GM19238 (cell line): ENCODE measurements around the gene SRSF2.
"Not testable (repeated sequence)": the region's sequence is repeated elsewhere in the genome, so short reads cannot be mapped to it uniquely, and the experiment has no call there.

Experiments
- DNase-seq: peaks from one replicate; pipeline ENCODE4 v3.0.0; 2011; ENCODE audit warnings: low spot score; ENCODE audit not compliant: insufficient read length

Gene SRSF2

GRCh38 chr17:76738468-76738850, 1.3 kb upstream of the SRSF2 start:
- no peak for DNase-seq

DNA sequence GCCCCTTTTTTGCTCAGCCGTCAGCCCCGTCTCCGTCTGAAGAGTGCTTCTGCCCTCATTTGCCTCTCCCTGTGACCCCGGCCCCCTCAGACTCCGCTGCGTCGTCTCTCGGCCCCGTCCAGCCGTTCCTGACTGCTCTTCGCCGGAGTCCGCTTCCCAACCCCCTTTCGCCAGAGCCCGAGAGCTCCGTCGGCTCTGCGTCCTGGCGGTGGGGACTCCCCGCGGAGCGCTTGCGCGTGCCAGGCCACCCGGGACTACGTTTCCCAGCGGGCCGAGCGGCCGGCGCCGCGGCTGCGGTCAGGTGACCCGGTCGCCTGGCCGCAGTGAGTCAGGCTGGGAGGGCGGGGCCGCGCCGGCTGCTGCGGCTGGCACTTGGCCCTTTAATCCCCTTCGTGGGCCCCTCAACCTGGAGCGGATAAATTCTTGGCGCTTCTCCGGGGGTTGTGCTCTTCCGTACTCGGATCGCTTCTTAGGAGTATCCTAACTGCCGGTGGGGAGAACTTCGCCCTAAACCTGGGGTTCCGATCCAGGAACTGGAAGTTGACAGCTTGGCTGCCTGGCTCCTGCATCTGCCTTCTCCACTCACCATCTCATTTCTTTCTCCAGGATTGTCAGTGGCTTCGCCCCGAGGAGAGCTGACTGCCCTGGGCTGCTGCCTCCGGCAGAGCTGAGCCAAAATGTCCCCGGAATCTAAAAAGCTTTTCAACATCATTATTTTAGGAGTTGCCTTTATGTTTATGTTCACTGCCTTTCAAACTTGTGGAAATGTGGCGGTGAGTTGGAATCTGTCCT, 741 bp upstream of the SRSF2 start, which contains the start of gene MFSD11:
MFSD11 (plus strand) TSS at position 444 of the 792 bp plus-strand sequence; CDS start at position 678, 234 bp downstream.
- DNase-seq: peak; percentile 91

DNA sequence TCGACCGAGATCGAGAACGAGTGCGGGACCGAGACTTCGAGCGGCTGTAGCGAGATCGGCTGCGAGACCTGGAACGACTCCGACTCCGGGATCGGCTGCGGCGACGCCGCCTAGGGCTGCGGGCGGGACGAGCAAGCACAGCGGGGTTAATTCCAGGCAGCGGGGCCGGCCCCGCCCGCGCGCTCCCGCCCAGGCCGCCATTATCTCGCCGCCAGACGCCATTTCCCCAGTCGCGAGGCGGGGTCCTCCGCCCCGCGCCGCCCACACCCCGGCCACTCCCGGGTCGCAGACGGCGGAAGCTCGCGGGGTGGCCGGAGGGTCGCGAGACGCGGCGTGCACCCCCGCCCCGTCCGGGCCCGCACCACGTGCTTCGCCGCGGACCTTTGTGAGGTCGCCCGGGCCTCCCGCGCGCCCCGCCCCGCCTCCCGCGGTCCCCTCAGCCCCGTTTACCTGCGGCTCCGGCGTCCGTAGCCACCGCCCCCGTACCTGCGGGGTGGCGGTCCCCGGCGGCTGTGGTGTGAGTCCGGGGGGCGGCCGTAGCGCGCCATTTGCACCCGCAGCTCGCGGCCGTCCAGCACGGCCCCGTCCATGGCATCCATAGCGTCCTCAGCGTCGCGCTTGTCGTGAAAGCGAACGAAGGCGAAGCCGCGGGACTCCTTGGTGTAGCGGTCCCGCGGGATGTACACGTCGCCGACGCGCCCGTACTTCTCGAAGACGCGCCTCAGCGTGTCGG, 616 bp downstream of the SRSF2 start:
- DNase-seq: no peak

DNA sequence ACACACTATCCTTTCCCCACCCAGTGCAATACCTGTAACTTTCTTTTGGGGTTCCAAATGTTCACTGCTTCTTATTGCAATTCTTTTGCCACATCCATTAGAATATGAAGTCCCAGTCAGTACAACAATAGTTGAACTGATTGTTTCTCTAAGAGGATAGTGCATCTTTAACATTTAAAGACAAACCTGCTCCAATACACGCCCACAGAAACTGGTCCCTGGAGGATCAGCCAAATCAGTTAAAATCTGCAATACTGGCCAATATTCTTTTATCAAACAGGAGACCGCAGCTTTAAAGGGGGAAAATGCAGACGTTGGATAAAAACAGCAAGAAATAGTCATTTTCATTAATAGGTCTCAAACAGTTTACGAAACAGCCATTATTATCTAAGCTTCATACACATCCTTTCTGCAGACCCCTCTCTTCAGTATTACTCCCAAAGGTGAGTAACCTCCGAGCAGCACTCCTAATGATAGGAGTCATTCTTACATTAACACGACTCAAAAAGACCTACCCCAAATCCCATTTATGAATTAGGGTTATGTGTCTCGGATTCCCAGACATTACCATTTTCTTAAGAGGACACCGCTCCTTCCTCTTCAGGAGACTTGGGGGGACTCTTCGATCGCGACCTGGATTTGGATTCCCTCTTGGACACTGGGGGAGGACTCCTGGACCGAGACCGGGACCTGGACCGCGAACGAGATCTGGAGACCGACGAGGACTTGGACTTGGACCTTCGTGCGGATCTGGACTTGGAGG, 1.4 kb downstream of the SRSF2 start:
- no peak for DNase-seq

DNA sequence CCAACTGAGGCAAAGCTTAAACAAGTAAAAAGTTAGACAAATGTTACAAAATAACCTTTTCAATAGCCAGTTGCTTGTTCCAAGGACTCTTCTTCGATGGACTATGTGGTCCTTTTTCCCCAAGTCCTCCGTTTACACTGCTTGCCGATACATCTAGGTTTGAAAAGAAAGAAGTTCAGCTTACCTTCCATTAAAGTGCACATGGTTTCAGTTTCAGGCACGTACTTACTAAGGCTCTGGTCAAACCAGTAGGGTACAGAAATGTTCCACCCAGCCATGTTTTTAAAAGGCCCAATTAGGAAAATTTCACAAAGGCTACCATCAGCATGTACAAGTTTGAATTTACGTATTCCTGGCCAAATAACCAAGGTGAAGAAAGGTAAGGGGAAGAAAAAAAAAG, 2.1 kb downstream of the SRSF2 start:
- no peak for DNase-seq

- DNase-seq: no peak
Observed at GRCh38 chr17:76734080-76734840, 2.9 kb downstream of the SRSF2 start.

GRCh38 chr17:76733618-76733957, 3.5 kb downstream of the SRSF2 start:
- DNase-seq: no peak

- DNase-seq: no peak
Observed at GRCh38 chr17:76732734-76733617, 4.2 kb downstream of the SRSF2 start.

DNA sequence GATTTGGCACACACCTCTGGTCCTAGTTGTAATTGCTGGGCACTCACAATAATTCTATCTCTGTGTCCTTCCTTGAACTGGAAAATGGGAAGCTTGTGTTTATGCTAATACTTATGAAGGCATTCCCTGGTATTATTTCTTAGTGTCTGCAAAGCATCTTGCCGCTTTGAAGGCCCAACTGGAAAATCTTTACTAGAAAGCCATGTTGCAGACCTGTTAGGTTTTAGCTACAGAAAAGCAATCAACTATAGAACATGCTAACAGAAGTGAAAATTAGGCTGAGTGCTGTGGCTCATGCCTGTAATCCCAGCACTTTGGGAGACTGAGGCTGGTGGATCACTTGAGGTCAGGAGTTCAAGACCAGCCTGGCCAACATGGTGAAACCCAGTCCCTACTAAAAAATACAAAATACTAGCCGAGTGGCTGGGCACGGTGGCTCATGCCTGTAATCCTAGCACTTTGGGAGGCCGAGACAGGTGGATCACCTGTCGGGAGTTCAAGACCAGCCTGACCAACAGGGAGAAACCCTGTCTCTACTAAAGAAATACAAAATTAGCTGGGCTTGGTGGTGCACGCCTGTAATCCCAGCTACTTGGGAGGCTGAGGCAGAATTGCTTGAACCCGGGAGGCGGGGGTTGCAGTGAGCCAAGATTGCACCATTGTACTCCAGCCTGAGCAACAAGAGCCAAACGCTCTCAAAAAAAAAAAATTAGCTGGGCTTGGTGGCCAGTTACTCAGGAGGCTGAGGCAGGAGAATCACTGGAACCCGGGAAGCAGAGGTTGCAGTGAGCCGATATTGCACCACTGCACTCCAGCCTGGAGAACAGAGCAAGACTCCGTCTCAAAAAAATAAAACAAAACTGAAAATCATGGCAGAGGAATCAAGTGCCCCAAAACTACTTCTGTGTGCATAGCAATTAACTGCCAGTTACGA, 5.1 kb downstream of the SRSF2 start:
- not testable (repeated sequence) for DNase-seq

DNA sequence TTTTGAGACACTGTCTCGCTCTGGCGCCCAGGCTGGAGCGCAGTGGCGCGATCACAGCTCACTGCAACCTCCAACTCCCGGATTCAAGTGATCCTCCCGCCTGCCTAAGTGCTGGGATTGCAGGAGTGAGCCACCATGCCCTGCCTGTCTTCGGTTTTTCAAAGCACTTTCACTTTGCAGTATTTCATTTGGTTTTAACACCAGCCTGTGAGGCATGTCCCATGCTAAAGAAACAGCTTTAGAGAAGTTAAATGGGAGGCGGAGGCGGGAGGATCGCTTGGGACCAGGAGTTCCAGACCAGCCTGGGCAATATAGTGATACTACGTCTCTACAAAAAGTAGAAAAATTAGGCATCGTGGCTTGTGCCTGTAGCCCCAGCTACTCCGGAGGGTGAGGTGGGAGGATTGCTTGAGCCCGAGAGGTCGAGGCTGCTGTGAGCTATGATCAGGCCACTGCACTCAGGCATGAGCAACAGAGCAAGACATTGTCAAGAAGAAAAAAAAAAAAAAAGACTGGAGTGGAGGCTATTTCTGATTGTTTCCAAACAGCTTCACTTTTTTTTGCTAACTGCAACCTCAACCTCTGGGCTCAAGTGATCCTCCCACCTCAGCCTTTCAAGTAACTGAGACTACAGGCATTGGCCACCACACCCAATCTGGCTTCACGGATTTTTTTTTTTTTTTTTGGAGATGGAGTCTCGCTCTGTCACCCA, 9.2 kb downstream of the SRSF2 start:
- DNase-seq: no peak

DNA sequence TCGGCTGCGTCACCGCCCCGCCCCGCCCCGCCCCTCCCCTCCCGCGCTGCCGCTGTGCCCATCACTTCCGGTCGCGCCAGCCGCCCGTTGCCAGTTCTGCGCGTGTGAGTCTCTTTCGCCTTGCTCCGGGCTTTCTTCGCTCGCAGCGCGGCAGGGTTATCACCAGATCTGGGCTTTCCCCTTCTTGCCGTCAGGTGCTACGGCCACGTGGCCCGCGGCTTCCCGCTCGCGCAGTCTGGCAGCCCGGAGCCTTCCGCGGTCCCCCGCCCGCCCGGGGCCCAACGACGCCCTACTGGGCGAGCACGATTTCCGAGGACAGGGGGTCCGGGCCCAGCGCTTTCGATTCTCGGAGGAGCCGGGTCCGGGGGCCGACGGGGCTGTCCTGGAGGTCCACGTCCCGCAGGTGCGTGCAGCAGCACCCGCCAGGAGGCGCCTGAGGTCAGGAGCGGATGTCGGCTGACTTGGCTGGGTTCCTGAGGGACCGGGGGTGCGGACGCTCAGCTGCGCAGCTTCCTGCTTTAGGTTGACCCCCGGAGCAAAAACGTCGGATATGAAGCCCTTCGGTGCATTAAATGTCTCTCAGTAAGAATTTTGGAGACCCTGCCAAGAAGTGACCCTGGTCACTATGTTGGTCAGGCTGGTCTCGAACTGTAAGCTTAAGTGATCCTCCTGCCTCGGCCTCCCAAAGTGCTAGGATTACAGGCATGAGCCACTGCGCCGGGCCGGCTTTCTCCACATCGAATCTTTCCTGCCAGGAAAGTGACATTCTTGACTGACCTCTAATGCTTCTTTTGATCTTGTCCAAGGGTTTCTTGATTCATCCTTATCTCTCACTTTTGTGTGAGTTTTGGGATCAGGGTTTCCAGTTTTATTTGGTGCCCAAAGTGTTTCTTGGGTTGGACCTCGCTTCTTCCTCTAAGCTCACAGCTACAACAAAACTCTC, 10.1 kb downstream of the SRSF2 start, which contains the start of gene METTL23:
METTL23 (plus strand) TSS at position 64 of the 943 bp plus-strand sequence. CDS start 2,872 bp downstream, outside the sequence.
- peak; percentile 65 for DNase-seq

DNA sequence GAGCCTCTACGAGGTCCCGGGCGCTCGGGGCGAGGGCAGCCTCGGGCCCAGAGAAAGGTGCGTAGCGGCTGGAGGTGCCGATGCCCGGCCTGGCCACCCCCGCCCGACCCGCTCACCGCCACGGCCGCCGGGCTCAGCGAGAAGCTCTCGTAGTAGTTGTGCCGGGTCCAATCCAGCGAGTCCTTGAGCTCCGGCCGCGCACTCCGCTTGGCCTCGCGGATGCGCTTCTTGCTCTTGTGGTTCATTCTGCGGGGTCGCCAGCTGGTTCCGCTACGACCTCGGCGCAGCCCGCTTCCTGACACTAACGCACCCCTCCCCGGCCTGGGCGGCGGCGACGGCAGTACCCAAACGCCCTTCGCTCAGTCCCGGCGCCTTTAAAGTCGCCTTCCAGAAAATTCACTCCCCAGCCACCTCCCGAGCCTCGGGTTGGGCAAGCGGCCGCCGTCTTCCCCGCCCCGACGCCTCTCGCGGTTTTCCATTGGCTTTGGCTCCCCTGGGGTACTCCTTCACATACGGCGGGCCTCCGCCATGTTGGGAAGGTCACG, 10.8 kb downstream of the SRSF2 start, which contains the start of gene JMJD6:
JMJD6 (minus strand) TSS at position 376 of the 545 bp plus-strand sequence; CDS start at position 245, 131 bp downstream.
- DNase-seq: peak; percentile 89

GRCh38 chr17:76725580-76726230, 11.4 kb downstream of the SRSF2 start:
- peak; percentile 53 for DNase-seq

GRCh38 chr17:76723812-76724211, 13.3 kb downstream of the SRSF2 start:
- DNase-seq: no peak

- DNase-seq: not testable (repeated sequence)
Observed at GRCh38 chr17:76722977-76723376, 14.2 kb downstream of the SRSF2 start.

DNA sequence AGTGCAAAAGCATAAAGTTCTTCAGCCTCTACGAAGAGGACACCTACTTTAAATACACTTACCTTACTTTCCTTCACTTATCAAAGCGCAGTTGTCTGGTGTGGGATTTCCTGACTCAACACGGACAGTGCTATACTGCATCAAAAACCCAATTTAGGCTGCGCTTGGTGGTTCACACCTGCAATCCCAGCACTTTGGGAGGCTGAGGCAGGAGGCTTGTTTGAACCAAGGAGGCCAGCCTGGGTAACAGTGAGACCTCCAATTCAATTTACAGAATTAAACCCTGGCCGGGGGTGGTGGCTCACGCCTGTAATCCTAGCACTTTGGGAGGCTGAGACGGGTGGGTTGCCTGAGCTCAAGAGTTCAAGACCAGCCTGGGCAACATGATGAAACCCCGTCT, 14.9 kb downstream of the SRSF2 start:
- no peak for DNase-seq
